Uterus (tissue), 2 donors: ENCODE data around the gene MAN2A2.

Source experiments
- POLR2A ChIP-seq, 2 donors: fragments of 450-650 bp; IDR thresholded peaks; one replicate each; pipeline ENCODE4 v1.6.1; 2016; ENCODE audit warnings: antibody characterized with exemption in 2 of 2, mild to moderate bottlenecking in 1 of 2, moderate library complexity in 1 of 2
- TF ChIP-seq, protein P1 (sequence below), 4 experiments: fragments of 200-600 bp in 2 of 4; fragments of 450-650 bp in 2 of 4; sonication (generic) in 2 of 4; IDR thresholded peaks; one replicate each; pipeline ENCODE4 v1.5.1; 2016 to 2019; ENCODE audit warnings: antibody characterized with exemption in 4 of 4, mild to moderate bottlenecking in 2 of 4, moderate library complexity in 1 of 4

DNA sequence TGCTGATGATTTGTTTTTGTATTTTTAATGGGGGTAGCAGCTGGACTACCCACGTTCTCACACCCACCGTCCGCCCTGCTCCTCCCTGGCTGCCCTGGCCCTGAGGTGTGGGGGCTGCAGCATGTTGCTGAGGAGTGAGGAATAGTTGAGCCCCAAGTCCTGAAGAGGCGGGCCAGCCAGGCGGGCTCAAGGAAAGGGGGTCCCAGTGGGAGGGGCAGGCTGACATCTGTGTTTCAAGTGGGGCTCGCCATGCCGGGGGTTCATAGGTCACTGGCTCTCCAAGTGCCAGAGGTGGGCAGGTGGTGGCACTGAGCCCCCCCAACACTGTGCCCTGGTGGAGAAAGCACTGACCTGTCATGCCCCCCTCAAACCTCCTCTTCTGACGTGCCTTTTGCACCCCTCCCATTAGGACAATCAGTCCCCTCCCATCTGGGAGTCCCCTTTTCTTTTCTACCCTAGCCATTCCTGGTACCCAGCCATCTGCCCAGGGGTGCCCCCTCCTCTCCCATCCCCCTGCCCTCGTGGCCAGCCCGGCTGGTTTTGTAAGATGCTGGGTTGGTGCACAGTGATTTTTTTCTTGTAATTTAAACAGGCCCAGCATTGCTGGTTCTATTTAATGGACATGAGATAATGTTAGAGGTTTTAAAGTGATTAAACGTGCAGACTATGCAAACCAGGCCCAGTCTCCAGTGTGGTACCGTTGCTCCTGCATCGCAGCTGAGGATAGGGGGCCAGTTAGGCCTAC is 20.1 kb upstream of the MAN2A2 start:
- TF ChIP-seq, protein P1, sequence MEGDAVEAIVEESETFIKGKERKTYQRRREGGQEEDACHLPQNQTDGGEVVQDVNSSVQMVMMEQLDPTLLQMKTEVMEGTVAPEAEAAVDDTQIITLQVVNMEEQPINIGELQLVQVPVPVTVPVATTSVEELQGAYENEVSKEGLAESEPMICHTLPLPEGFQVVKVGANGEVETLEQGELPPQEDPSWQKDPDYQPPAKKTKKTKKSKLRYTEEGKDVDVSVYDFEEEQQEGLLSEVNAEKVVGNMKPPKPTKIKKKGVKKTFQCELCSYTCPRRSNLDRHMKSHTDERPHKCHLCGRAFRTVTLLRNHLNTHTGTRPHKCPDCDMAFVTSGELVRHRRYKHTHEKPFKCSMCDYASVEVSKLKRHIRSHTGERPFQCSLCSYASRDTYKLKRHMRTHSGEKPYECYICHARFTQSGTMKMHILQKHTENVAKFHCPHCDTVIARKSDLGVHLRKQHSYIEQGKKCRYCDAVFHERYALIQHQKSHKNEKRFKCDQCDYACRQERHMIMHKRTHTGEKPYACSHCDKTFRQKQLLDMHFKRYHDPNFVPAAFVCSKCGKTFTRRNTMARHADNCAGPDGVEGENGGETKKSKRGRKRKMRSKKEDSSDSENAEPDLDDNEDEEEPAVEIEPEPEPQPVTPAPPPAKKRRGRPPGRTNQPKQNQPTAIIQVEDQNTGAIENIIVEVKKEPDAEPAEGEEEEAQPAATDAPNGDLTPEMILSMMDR (IDR thresholded peaks at IDR 0.05), result no peak
- TF ChIP-seq POLR2A (IDR thresholded peaks at IDR 0.05), result no peak
